HG02884 (cell line): ENCODE data around the gene SPON1.
"Not testable (repeated sequence)": the region's sequence is repeated elsewhere in the genome, so short reads cannot be mapped to it uniquely, and the experiment has no call there.

Experiments
- ATAC-seq: cut with Tn5 transposase; IDR thresholded peaks from one replicate; pipeline ENCODE4 v1.9.1; 2021; ENCODE audit warnings: mild to moderate bottlenecking, moderate library complexity; ENCODE audit not compliant: unreplicated experiment

Gene SPON1

DNA sequence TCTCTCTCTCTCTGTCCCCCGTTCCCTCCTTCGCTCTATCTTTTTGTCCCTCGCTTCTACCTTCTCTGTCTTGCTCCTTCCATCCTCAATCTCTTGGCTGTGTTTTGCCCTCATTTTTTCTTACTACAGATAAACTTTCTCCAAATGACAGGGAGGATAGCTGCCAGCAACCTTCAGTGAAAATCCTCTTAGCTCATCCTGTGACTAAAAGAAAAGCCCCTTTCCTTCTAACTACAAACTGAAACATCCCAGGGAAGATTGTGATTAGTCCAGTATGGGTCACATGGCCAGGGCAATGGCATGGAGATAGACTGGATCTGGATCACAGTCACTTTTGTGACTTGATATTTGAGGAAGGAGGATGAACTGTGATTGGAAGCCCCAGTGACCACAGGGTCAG is 10.4 kb downstream of the SPON1 start:
- no peak for ATAC-seq

DNA sequence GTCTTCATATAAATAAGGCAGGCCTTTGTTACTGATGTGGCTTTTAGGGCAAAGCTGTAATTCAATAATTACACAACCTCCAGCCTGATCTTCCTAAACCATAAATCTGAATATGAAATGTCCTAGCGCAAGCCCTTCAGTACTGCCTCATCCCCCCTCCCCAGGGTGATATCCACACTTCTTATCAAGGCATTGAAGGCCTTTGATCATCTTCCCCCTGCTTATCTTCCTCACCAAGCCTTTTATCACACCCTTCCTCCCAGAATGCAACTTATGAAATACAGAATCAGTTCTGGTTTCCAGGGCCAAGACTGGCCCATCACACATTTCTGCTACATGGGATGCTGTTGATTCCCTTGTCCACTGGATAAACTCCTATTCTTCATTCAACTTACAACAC is 12.1 kb downstream of the SPON1 start:
- no peak for ATAC-seq

DNA sequence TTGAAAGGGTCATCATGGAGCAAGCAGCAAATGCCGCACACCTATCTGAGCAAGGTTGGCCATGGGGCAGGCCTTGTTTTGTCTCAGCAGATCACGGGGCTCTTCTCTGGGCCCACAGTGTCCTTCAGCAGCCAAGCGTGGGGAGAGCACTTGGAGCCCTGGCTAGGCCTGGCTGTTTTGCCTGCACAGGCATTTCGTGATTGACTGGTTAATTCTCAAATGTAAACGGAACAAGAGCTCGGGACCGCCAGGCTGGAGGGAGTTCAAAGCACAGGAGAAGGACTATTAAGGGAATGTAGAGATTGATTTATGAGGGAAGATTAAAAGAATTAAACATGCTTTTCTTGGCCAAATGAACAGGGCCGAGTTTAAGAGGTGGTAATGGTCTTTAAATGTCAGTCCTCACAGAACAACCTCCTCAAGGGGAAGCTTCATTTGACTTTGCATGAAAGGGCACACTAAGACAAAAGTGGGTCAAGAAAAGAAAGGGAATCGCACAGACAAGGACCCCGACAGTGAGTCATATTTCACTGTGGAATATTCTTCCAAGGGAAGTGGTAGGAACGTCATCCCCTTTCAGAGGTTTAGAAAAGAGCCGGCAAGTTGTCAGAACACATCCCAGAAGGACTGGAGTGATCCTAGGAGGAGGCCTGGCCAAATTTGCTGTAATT is 20.7 kb downstream of the SPON1 start:
- no peak for ATAC-seq

GRCh38 chr11:13984616-13985450 is 22.3 kb downstream of the SPON1 start:
- ATAC-seq = no peak

GRCh38 chr11:13986695-13987094 is 24.2 kb downstream of the SPON1 start:
- not testable (repeated sequence) for ATAC-seq

DNA sequence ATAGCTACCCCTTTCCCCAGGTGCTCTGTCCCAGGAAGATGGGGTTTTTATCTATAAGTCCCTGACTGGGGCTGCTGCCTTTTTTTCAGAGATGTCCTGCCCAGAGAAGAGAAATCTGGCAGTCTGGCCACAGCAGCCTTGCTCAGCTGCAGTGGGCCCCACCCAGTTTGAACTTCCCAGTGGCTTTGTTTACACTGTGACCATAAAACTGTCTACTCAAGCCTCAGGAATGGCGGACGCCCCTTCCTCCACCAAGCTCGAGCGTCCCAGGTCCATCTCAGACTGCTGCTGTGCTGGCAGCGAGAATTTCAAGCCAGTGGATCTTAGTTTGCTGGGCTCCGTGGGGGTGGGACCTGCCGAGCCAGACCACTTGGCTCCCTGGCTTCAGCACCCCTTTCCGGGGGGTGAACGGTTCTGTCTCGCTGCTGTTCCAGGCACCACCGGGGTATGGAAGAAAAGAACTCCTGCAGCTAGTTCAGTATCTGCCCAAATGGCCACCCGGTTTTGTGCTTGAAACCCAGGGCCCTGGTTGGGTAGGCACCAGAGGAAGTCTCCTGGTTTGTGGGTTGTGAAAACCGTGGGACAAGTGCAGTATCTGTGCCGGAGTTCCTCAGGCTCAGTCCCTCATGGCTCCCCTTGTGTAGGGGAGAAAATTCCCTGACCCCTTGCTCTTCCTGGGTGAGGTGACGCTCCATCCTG is 29.8 kb downstream of the SPON1 start:
- ATAC-seq = not testable (repeated sequence)

DNA sequence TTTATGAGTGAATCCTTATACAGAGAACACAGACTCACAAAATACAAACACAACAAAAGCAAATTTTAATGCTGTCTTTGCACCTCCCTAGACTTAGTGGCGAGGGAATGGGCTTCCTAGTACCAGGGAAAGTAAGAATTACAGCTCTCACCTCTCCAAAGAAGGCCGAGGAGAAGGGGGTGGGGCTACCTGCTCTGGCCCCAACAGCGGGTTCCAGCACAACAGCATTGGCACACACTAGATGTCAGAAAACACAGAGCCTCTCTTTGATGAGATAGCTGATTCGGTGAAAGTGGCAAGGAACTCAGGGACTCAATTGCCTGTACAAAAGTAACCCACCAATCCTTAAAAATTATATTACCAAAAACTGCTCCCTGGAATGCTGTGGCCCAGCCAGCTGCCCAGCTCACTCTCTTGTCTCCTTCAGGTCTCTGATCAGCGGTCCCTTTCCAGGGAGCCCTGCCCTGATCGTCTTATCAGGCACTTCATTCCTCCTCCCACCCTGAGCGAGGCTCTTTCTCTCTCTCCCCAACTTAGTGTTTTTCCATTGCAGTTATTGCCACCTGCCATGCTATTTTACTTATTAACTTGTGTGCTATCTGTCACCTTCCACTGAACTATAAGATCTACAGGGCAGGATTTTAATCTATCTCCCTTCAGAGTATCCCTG is 30.7 kb downstream of the SPON1 start:
- no peak for ATAC-seq

DNA sequence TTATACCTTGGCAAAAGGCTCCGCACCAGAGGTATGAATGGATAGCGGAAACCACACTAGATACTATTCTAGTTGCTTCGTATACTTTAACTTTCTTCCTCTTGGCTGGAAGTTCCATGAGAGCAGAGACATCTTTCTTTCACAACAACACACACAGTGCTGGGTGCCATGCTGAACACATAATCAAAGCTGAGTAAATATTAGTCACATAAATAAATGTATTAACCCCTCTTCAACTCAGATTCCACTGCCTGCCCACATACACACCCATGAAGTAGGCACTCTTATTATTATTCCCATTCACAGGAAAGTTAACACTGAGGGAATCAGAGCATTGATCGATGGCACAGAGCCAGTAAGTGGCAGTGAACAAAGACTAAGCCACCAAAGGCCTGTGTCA is 35.4 kb downstream of the SPON1 start:
- no peak for ATAC-seq

GRCh38 chr11:13999704-14000103 is 37.2 kb downstream of the SPON1 start:
- ATAC-seq = no peak

- ATAC-seq = no peak
These were observed 39.1 kb downstream of the SPON1 start for GRCh38 chr11:14001597-14001996.

- ATAC-seq = no peak
These were observed 45.0 kb downstream of the SPON1 start for GRCh38 chr11:14007566-14007965.

DNA sequence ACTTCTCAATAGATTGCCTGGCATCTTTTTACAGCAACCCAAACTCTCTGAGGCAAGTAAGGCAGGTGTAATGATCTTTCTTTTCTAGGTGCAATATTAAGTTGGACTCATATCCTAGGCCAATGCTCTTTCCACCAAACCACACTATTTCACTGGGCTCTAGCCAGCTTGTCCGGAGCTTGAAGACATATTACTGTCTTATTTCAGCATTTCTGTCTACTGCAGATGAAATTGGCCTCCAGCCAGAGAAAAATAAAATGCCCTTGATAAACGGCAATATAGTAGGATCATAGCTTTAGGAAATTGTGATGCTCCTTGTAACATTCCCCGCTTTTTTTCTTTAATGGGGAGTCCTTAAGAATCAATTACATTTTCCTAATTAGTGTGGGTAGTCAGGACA is 48.1 kb downstream of the SPON1 start:
- ATAC-seq = no peak

- no peak for ATAC-seq
These were observed 50.3 kb downstream of the SPON1 start for GRCh38 chr11:14012846-14013245.

- no peak for ATAC-seq
These were observed 53.2 kb downstream of the SPON1 start for GRCh38 chr11:14015711-14016110.

GRCh38 chr11:14018441-14018840 is 55.9 kb downstream of the SPON1 start:
- ATAC-seq = no peak

DNA sequence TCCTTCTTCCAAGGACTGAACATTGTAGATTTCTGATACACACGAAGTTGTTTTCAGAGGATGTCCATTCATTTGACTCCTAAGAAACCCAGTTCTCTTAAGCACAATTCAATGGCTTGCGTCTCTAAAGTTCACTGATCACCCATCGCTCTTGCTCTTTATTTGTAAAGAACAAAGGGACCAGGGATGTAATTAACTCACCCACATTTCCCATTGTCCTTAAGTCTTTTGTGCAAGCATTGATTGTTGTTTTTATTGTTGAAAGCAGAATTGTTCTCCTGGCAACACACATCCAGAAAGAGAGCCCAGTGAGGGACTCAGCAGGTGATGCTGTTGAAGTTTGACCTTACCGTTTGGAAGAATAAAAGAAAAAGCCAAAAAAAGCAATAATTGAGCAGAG is 59.2 kb downstream of the SPON1 start:
- no peak for ATAC-seq

DNA sequence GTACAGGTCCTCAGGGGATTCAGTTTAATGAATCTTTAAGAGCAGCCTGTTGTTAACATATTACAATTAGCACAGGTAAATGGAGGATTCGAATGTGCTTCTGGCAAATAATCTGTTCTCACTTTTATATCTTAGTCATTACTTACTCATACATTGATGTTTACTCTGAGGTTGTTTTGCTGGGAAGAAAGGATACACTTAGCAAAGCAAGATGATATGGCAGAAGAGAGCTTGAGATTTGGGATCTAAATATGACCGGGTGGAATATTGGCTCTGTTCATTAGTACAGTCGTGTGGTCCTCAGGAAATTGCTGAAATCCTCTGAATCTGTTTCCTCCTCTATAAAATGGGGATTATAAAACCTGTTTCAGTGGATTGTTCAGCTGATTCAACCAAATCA is 59.7 kb downstream of the SPON1 start:
- no peak for ATAC-seq

DNA sequence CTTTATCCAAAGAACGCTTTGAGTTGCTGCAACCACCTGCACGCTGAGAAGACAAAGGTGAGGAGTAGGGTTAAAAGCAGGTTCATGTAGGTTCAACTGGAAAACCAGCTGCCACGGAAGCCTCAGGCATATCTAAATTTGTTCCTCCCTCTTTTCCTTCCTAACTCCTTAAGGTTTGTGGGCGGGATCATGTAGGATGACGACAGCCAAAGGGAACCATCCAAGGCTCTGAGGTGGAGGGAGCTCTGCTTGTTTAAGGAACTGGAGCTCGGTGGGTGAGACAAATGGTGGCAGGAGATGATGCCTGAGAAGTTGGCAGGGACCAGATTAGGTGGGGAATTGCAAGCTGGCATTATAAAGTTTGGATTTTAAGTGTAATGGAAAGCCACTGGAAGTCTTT is 60.3 kb downstream of the SPON1 start:
- no peak for ATAC-seq

GRCh38 chr11:14026961-14027360 is 64.4 kb downstream of the SPON1 start:
- no peak for ATAC-seq

DNA sequence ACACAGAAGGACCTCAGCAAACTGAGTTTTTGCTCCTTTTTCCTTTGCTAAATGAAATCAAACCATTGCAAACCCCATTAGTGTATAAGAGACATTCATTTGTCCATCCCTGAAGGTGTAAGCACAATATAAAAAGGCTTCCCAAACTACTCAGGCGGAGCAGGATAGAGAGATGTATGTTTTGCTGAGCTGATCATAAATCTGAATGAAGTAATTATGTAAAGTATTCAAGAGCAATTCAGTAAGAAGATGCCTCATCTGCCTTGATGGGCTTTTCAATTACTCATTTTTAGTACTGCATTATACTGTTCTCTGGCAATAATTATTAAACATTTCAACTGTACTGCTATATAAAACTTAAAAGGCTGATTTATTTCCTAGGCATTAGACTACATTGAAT is 65.0 kb downstream of the SPON1 start:
- ATAC-seq = no peak

DNA sequence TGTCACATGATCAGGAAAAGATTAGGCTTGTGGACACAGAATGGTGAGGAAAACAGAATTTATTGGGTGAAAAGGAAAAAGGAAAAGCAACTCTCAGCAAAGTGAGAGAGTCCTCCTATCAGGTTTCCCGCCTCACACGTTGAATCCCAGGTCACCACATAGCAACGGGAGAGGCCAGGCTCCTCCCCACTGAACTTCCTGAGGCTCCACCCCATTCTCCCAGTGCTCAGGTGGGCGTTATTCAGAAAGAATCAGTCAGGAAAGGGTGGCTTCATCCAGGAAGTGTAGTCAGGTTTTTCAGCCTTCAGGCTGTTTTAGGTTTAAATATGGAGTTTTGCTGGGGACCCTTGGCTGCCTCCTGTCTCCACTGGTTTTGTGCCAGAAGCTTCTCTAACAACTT is 66.9 kb downstream of the SPON1 start:
- no peak for ATAC-seq
